ENCODE results near the gene CNTN4. TPM values are rescaled to one million over a fixed set of nuclear protein-coding genes. Genes with fewer than 3 reads are reported as not detected.

Gene CNTN4
- total RNA-seq, 3 donors from 2014 or later: 6.6 to 16.7 (median 16.7) TPM

DNA sequence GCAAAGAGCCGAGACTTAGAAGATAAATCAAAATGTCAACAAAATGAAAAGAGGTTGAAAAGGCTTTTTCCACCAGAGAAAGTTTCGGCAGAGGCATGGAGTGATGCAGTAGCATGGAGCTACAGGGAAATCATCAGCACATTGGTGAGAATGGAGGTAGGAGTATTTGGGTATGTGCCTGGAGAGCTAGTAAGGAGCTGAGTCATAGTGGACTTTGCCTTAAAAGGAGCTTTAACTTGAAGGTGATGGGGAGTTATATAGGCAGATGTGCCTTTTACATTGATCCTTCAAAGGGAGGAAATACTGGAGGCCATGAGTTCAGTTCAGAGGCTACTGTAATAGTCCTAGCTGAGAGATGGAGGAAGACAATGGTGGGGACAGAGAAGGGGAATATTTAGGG, 967.2 kb downstream of the CNTN4 start:
- no peaks in the 10 kb centered on the region for H3K4me1 ChIP-seq
- no peaks in the 10 kb centered on the region for H3K27me3 ChIP-seq
- intact Hi-C loops (cut with DNase I; ENCODE audit: low total_unique reads): no loop called here
- H3K36me3 ChIP-seq: no peaks in the 10 kb centered on the region
- no peak overlapping the region for H3K27ac ChIP-seq
- H3K9me3 ChIP-seq: no peaks in the 10 kb centered on the region
- H3K4me3 ChIP-seq: no peak overlapping the region
- DNase-seq (ENCODE audit: low spot score in 2 of 2): no peak
- no peak for TF ChIP-seq CTCF (IDR thresholded peaks at IDR 0.05)
- no peak for TF ChIP-seq POLR2A (IDR thresholded peaks at IDR 0.05)
- no peak for TF ChIP-seq POLR2AphosphoS5 (IDR thresholded peaks at IDR 0.05)

GRCh38 chr3:3066378-3066777, 967.7 kb downstream of the CNTN4 start:
- Histone ChIP-seq H3K27me3 (no peaks in the 10 kb centered on the region), H3K27ac (no peak overlapping the region), H3K9me3 (no peaks in the 10 kb centered on the region), H3K4me1 (no peaks in the 10 kb centered on the region), H3K36me3 (no peaks in the 10 kb centered on the region), H3K4me3 (no peak overlapping the region)
- intact Hi-C loops (cut with DNase I; ENCODE audit: low total_unique reads): no loop called here
- no peak for DNase-seq (ENCODE audit: low spot score in 2 of 2)
- TF ChIP-seq CTCF (IDR thresholded peaks at IDR 0.05) (no peak), POLR2AphosphoS5 (IDR thresholded peaks at IDR 0.05) (no peak), POLR2A (IDR thresholded peaks at IDR 0.05) (no peak)

GRCh38 chr3:3066910-3067309, 968.2 kb downstream of the CNTN4 start:
- no peaks in the 10 kb centered on the region for H3K27me3 ChIP-seq
- no peak for DNase-seq (ENCODE audit: low spot score in 2 of 2)
- no peak overlapping the region for H3K27ac ChIP-seq
- H3K4me1 ChIP-seq: no peaks in the 10 kb centered on the region
- TF ChIP-seq POLR2A (IDR thresholded peaks at IDR 0.05): no peak
- TF ChIP-seq POLR2AphosphoS5 (IDR thresholded peaks at IDR 0.05): no peak
- TF ChIP-seq CTCF (IDR thresholded peaks at IDR 0.05): no peak
- no peak overlapping the region for H3K4me3 ChIP-seq
- intact Hi-C loops (cut with DNase I; ENCODE audit: low total_unique reads): no loop called here
- H3K9me3 ChIP-seq: no peaks in the 10 kb centered on the region
- H3K36me3 ChIP-seq: no peaks in the 10 kb centered on the region

DNA sequence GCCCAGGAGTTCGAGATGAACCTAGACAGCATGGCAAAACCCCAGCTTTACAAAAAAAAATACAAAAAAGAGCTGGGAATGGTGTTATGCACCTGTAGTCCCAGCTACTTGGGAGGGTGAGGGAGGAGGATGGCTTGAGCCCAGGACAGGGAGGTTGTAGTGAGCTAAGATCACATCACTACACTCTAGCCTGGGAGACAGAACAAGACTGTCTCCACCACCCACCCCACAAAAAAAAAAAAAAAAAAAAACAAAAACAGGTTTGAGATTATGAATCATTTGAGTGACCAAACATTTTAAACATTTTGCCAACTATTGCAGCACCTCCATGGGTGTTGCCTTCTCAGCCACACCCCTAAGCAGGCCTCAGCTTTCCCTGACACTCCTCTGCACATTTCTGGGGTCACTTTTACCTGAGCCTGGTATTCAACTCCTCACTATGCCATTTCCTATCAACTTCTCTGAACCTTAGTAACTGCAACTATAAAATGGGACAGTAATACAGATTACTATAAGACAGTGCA, 969.8 kb downstream of the CNTN4 start:
- no peak for TF ChIP-seq POLR2AphosphoS5 (IDR thresholded peaks at IDR 0.05)
- no peak for TF ChIP-seq CTCF (IDR thresholded peaks at IDR 0.05)
- no peak for TF ChIP-seq POLR2A (IDR thresholded peaks at IDR 0.05)
- Histone ChIP-seq H3K27ac (no peak overlapping the region), H3K4me3 (no peak overlapping the region), H3K36me3 (no peaks in the 10 kb centered on the region), H3K27me3 (no peaks in the 10 kb centered on the region), H3K4me1 (no peaks in the 10 kb centered on the region), H3K9me3 (no peaks in the 10 kb centered on the region)
- intact Hi-C loops (cut with DNase I; ENCODE audit: low total_unique reads): no loop called here
- no peak for DNase-seq (ENCODE audit: low spot score in 2 of 2)

DNA sequence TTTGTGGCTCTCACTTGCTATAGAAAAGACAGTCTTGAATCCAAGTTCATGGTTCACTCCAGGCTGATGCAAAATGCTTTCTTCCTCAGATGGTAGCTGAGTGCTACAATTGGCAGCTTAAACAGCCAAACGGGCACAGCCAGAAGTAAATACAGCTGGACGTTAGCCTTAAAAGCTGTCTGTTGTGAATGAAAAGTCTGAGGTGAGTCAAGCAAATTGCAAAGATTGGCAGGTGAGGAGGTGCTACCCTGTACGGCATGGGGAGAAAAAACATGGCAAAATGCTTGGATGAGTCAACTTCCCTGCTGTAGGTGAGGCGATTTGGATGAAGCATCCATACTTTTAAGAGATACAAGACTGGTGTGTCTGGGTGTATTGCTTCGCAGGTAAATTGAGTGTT, 971.1 kb downstream of the CNTN4 start:
- no peak overlapping the region for H3K27ac ChIP-seq
- no peaks in the 10 kb centered on the region for H3K4me1 ChIP-seq
- TF ChIP-seq POLR2AphosphoS5 (IDR thresholded peaks at IDR 0.05): no peak
- TF ChIP-seq POLR2A (IDR thresholded peaks at IDR 0.05): no peak
- no peak for TF ChIP-seq CTCF (IDR thresholded peaks at IDR 0.05)
- H3K36me3 ChIP-seq: no peaks in the 10 kb centered on the region
- no peak overlapping the region for H3K4me3 ChIP-seq
- no peaks in the 10 kb centered on the region for H3K27me3 ChIP-seq
- no peak for DNase-seq (ENCODE audit: low spot score in 2 of 2)
- no peaks in the 10 kb centered on the region for H3K9me3 ChIP-seq
- intact Hi-C loops (cut with DNase I; ENCODE audit: low total_unique reads): no loop called here

Measured in breast epithelium (tissue), 4 donors.